ENCODE measurements around the gene SCTR. TPM values are rescaled to one million over a fixed set of nuclear protein-coding genes. Genes with fewer than 3 reads are reported as not detected.
A peak's percentile ranks its signal among the peaks of the same experiment; 100 is the strongest.

SCTR gene
- total and polyA plus RNA-seq, 2 of the 13 experiments (the other 11 are each of a cell fraction or from before 2014, with no cell fraction given), result not detected

- no peak for TF ChIP-seq ZNF530 (CRISPR knock-in tag; IDR thresholded peaks at IDR 0.05; ENCODE audit: low read depth)
- TF ChIP-seq DNMT1 (CRISPR knock-in tag; IDR thresholded peaks at IDR 0.05), result 0 out of 2 replicates have a peak, but pooled peaks have one; percentile 69
- TF ChIP-seq, protein P1, sequence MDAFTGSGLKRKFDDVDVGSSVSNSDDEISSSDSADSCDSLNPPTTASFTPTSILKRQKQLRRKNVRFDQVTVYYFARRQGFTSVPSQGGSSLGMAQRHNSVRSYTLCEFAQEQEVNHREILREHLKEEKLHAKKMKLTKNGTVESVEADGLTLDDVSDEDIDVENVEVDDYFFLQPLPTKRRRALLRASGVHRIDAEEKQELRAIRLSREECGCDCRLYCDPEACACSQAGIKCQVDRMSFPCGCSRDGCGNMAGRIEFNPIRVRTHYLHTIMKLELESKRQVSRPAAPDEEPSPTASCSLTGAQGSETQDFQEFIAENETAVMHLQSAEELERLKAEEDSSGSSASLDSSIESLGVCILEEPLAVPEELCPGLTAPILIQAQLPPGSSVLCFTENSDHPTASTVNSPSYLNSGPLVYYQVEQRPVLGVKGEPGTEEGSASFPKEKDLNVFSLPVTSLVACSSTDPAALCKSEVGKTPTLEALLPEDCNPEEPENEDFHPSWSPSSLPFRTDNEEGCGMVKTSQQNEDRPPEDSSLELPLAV (CRISPR knock-in tag; conservative IDR thresholded peaks at IDR 0.05; ENCODE audit: low read depth), result no peak
- TF ChIP-seq, protein P2, sequence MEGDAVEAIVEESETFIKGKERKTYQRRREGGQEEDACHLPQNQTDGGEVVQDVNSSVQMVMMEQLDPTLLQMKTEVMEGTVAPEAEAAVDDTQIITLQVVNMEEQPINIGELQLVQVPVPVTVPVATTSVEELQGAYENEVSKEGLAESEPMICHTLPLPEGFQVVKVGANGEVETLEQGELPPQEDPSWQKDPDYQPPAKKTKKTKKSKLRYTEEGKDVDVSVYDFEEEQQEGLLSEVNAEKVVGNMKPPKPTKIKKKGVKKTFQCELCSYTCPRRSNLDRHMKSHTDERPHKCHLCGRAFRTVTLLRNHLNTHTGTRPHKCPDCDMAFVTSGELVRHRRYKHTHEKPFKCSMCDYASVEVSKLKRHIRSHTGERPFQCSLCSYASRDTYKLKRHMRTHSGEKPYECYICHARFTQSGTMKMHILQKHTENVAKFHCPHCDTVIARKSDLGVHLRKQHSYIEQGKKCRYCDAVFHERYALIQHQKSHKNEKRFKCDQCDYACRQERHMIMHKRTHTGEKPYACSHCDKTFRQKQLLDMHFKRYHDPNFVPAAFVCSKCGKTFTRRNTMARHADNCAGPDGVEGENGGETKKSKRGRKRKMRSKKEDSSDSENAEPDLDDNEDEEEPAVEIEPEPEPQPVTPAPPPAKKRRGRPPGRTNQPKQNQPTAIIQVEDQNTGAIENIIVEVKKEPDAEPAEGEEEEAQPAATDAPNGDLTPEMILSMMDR (CRISPR knock-in tag; IDR thresholded peaks at IDR 0.05), result peak; percentile 86
- TF ChIP-seq, protein P3, sequence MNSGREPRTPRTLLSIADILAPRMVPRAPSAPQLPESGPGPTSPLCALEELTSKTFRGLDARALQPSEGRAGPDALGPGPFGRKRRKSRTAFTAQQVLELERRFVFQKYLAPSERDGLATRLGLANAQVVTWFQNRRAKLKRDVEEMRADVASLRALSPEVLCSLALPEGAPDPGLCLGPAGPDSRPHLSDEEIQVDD (CRISPR knock-in tag; IDR thresholded peaks at IDR 0.05; ENCODE audit: borderline replicate concordance), result no peak
- no peak for TF ChIP-seq ZC3H4 (CRISPR knock-in tag; IDR thresholded peaks at IDR 0.05; ENCODE audit: borderline replicate concordance)
- no peak for TF ChIP-seq ZSCAN29 (CRISPR knock-in tag; conservative IDR thresholded peaks at IDR 0.05)
- TF ChIP-seq CENPT (CRISPR knock-in tag; IDR thresholded peaks at IDR 0.05; ENCODE audit: low read depth), result no peak
- no peak for TF ChIP-seq ONECUT2 (CRISPR knock-in tag; IDR thresholded peaks at IDR 0.05)
- TF ChIP-seq KDM2A (CRISPR knock-in tag; IDR thresholded peaks at IDR 0.05; ENCODE audit: borderline replicate concordance, low read depth), result peak; percentile 54; the same call in 1 of the 2 replicates
- TF ChIP-seq ZBTB3 (CRISPR knock-in tag; IDR thresholded peaks at IDR 0.05; ENCODE audit: borderline replicate concordance, low read depth), result no peak
- TF ChIP-seq ZNF883 (CRISPR knock-in tag; IDR thresholded peaks at IDR 0.05; ENCODE audit: not compliant biosample characterization), result no peak
- TF ChIP-seq FOXA1 (IDR thresholded peaks at IDR 0.05), result no peak
- peak; percentile 54; the same call in 1 of the 2 replicates for TF ChIP-seq FOXA1 (CRISPR knock-in tag; IDR thresholded peaks at IDR 0.05)
- no peak for TF ChIP-seq SRSF1 (optimal IDR thresholded peaks at IDR 0.05; ENCODE audit: low read depth, low read length)
- no peak for TF ChIP-seq HIVEP1 (CRISPR knock-in tag; IDR thresholded peaks at IDR 0.05)
- peak; percentile 83 for TF ChIP-seq XRCC5 (optimal IDR thresholded peaks at IDR 0.05; ENCODE audit: low read length)
- no peak for TF ChIP-seq TSC22D2 (CRISPR knock-in tag; IDR thresholded peaks at IDR 0.05; ENCODE audit: borderline replicate concordance)
- TF ChIP-seq ZNF644 (CRISPR knock-in tag; IDR thresholded peaks at IDR 0.05; ENCODE audit: low read depth), result 0 out of 2 replicates have a peak, but pooled peaks have one; percentile 23
- TF ChIP-seq, protein P4, sequence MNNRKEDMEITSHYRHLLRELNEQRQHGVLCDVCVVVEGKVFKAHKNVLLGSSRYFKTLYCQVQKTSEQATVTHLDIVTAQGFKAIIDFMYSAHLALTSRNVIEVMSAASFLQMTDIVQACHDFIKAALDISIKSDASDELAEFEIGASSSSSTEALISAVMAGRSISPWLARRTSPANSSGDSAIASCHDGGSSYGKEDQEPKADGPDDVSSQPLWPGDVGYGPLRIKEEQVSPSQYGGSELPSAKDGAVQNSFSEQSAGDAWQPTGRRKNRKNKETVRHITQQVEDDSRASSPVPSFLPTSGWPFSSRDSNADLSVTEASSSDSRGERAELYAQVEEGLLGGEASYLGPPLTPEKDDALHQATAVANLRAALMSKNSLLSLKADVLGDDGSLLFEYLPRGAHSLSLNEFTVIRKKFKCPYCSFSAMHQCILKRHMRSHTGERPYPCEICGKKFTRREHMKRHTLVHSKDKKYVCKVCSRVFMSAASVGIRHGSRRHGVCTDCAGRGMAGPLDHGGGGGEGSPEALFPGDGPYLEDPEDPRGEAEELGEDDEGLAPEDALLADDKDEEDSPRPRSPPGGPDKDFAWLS (CRISPR knock-in tag; IDR thresholded peaks at IDR 0.05; ENCODE audit: borderline replicate concordance), result no peak
- 0 out of 2 replicates have a peak, but pooled peaks have one; percentile 21 for TF ChIP-seq PATZ1 (CRISPR knock-in tag; IDR thresholded peaks at IDR 0.05)
- TF ChIP-seq HMG20B (CRISPR knock-in tag; conservative IDR thresholded peaks at IDR 0.05), result no peak
- no peak for TF ChIP-seq SNRNP70 (IDR thresholded peaks at IDR 0.05; ENCODE audit: low read depth, low read length)
- TF ChIP-seq MIER3 (CRISPR knock-in tag; IDR thresholded peaks at IDR 0.05; ENCODE audit: borderline replicate concordance), result no peak
These were observed 6.8 kb downstream of the SCTR start (continued) for GRCh38 chr2:119517433-119517832.
